GM19397 (cell line): ENCODE measurements around the gene PGBD5.
"Not testable (repeated sequence)": the region's sequence is repeated elsewhere in the genome, so short reads cannot be mapped to it uniquely, and the experiment has no call there.

Source experiments
- ATAC-seq: cut with Tn5 transposase; IDR thresholded peaks from one replicate; pipeline ENCODE4 v1.9.1; 2021; ENCODE audit warnings: mild to moderate bottlenecking, moderate library complexity; ENCODE audit not compliant: unreplicated experiment

The PGBD5 gene, protein sequence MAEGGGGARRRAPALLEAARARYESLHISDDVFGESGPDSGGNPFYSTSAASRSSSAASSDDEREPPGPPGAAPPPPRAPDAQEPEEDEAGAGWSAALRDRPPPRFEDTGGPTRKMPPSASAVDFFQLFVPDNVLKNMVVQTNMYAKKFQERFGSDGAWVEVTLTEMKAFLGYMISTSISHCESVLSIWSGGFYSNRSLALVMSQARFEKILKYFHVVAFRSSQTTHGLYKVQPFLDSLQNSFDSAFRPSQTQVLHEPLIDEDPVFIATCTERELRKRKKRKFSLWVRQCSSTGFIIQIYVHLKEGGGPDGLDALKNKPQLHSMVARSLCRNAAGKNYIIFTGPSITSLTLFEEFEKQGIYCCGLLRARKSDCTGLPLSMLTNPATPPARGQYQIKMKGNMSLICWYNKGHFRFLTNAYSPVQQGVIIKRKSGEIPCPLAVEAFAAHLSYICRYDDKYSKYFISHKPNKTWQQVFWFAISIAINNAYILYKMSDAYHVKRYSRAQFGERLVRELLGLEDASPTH

DNA sequence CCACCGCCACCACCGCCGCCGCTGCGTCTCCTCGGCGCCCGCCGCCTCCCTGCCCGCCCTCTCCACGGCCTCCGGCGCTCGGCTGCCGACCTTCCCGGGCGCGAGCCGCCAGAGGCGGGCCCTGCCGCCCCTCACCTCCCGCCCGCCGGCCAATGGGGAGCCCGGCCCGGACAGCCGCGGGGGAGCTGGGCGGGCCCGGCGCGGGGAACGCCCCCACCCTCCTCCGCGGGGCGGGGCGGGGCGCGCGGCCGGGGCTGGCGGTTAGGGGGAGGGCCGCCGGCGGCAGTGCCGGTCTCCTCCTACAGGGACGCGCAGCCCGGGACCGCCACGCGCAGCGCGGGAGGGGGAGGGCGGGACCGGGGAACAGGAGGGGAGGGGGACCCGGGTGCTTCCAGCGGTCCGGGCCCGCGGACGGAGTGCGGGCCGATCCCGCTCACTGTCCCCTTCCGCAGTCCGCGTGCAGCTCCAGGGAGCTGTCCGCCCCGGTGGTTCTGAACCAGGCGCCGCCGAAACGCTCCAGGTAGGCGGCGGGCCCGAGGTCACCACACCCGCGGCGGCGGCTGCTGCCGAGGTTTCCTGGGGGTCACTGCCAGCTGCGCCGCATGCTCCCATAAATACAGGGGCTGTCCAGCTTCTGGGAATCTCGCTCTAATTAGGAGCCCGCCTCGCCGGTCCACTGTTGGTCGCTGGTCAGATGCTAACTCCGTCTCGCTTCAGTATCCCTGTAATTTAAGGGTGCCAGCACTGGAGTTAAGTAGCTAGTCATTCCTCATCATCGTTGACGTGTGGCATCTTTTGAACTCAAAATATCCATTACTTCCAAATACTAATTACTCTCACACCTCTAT, at the start of gene PGBD5:
PGBD5 (minus strand) TSS at position 87 of the 848 bp plus-strand sequence. CDS start 404 bp downstream, outside the sequence.
- peak; percentile 87 for ATAC-seq

GRCh38 chr1:230474924-230475323, 48.8 kb upstream of the PGBD5 start:
- ATAC-seq, result not testable (repeated sequence)

- not testable (repeated sequence) for ATAC-seq
These were observed 44.6 kb upstream of the PGBD5 start for GRCh38 chr1:230470750-230471149.

DNA sequence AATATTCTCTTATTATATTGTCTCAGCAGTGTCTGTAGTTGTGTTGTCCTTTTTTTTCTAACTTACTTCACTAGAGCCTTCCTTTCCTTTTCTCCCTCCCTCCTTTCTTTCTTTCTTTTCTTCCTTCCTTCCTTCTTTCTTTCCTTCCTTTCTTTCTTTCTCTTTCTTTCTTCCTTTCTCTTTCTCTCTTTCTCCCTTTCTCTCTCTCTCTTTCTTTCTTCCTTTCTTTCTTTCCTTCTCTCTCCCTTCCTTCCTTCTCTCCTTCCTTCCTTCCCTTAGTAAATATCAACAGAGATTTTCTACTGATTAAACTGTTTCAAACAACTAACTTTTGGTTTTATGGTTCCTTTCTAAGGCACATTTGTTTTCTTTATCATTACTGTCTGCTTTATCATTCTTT, 43.1 kb upstream of the PGBD5 start:
- ATAC-seq, result no peak

DNA sequence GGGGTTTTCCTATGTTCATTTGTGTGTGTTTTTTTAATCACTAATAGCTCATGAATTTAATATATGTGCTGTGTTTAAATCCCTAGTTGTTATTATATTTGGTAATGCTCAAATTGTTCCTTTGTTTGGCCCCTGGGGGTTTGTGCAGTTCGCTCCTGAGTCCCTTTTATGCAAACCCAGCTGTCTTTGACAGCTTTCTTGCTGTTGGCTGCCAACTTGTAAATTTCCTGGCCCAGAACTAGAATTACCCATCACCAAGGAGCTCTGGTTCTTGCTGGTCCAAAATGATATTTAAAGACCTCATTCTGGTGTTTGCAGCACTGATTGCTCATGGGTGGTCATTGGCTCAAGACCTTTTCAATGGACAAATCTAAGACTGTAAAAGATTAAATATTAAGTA, 39.6 kb upstream of the PGBD5 start:
- ATAC-seq, result no peak

- ATAC-seq, result no peak
These were observed 38.5 kb upstream of the PGBD5 start for GRCh38 chr1:230464671-230465070.

DNA sequence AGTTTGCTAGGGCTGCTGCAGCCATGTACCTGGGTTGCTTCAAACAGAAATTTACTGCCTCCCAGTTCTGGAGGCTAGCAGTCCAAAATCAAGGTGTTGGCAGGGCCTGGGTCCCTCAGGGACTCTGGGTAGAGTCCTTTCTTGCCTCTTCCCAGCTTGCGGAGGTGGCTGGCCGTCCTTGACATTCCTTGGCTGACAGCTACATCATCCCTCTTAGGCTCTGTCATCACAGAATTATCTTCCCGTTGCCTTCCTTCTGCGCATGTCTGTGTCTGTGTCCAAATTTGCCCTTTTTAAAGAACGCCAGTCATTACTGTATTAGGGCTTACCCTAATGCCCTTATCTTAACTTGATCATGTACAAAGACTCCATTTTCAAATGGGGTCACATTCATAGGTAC, 37.6 kb upstream of the PGBD5 start:
- no peak for ATAC-seq

GRCh38 chr1:230463326-230463725, 37.2 kb upstream of the PGBD5 start:
- no peak for ATAC-seq

GRCh38 chr1:230459465-230459864, 33.3 kb upstream of the PGBD5 start:
- ATAC-seq, result no peak

DNA sequence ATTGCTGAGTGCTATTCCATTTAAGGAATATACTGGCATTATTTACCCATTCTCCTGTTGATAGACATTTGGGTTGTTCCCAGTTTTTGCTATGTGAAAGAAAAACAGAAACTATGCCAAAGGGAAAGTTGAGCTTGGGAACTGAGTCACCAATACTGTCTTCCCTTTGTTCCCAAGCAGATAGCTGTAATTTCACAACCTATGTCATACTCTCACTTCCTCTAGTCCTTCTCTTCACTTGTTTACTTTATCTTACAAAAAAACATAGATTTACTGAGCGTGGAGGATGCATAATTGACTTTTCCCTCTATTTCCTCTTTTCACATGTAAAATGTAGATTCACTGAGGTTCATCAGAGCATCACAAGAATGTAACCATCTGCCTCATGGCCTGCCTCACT, 32.4 kb upstream of the PGBD5 start:
- no peak for ATAC-seq

GRCh38 chr1:230456478-230456877, 30.3 kb upstream of the PGBD5 start:
- ATAC-seq, result no peak

GRCh38 chr1:230455291-230455690, 29.2 kb upstream of the PGBD5 start:
- ATAC-seq, result no peak

DNA sequence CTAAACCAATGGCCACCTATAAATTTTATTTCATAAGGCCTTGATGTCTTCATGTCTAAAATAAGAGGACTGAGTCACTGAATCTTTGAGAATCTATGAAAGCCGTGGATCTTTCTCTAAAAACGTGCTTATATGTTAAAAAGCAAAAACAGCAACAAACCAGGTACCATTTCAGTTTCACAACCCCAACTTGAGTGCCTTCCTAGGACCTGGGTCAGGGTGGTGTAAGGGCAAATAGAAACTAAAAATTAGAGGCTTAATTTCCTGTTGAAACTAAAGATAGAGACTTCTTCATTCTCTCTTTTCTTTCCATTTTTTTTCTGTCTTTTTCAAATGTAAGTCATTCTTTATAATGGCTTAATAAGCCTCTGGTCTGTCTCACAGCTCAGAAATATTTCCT, 27.2 kb upstream of the PGBD5 start:
- no peak for ATAC-seq

- ATAC-seq, result no peak
These were observed 15.3 kb upstream of the PGBD5 start for GRCh38 chr1:230441183-230442029.

GRCh38 chr1:230435108-230435507, 9.0 kb upstream of the PGBD5 start:
- no peak for ATAC-seq

DNA sequence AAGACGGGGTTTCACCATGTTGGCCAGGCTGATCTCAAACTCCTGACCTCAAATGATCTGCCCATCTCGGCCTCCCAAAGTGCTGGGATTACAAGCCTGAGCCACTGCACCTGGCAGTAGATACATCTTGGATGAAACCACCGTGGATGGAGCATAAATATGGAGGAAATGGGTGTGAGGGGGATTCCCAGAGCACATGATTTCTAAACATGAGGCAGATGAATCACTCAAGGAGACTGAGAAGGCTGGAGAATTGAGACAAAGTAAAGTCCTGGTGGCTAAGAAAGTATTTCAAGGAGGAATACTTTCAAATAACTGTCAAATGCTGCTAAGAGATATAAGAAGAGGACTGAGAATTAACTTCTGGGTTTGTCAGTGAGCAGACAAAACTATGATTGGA, 5.4 kb upstream of the PGBD5 start:
- ATAC-seq, result no peak

DNA sequence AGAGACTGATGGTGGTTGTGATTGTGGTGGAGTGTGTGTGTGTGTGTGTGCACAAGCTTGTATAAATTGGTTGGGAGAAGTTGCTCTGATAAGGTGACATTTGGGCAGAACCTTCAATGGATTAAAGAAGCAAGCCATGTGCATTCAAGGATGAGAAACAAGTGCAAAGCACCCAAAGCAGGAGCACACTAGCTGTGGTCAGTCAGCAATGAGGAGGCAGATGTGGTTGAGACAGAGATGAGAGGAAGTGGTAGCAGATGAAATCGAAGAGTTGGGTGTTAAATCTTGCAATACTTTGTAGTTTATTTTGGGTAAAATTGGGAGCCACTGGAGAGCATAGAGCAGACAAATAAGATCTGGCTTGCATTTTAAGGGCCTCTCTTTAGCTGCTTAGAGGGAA, 4.4 kb upstream of the PGBD5 start:
- no peak for ATAC-seq

DNA sequence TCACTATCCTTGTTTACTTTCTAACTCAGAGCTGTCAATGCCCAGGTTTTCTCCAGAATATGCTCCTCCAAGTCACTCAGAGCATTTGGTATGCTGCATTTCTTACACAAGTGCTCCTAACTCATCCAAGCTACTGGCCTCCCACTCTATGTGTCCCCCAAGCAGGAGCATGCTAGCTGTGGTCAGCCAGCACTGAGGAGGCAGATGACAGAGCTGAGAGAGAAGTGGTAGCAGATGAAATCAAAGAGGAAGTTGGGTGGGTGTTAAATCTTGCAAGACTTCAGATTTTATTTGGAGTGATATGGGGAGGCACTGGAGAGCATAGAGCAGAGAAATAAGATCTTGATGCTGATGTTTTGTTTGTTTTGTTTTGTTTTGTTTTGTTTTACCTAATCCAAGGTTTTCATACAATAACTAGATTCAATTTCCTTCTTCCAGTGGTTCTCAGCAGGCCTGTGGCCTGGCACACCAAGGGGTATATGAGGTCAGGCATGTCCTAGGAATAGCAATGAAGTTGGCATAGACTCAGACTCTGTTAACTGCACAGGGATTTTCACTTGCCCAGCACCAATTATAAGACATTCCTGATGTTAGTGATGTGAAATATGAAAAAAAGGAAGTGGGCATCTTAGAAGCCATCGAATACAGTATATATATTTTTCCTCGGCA, 3.1 kb upstream of the PGBD5 start:
- no peak for ATAC-seq

- ATAC-seq, result no peak
These were observed 1.8 kb upstream of the PGBD5 start for GRCh38 chr1:230427981-230428380.
